HepG2 (cell line): Measurements from ENCODE around the gene GLE1. TPM values are rescaled to one million over a fixed set of nuclear protein-coding genes. Genes with fewer than 3 reads are reported as not detected.

Experiments used
- AHDC1 ChIP-seq: sonication (generic); formaldehyde crosslinking; IDR thresholded peaks from 2 replicates; pipeline ENCODE4 v1.5.1; 2020; ENCODE audit warnings: mild to moderate bottlenecking, missing genetic modification reagents, borderline replicate concordance
- CENPT ChIP-seq: sonication (generic); formaldehyde crosslinking; IDR thresholded peaks from 2 replicates; pipeline ENCODE4 v1.8.0; 2022; ENCODE audit warnings: low read depth, mild to moderate bottlenecking, moderate library complexity, missing genetic modification reagents
- CENPX ChIP-seq: sonication (generic); formaldehyde crosslinking; IDR thresholded peaks from 2 replicates; pipeline ENCODE4 v1.9.0; 2021; ENCODE audit warnings: mild to moderate bottlenecking, missing genetic modification reagents, moderate library complexity
- FOXJ3 ChIP-seq: sonication (generic); formaldehyde crosslinking; IDR thresholded peaks from 2 replicates; pipeline ENCODE4 v1.4.0; 2020; ENCODE audit warnings: missing genetic modification reagents, mild to moderate bottlenecking, borderline replicate concordance
- HNRNPH1 ChIP-seq: fragments of 200-400 bp; formaldehyde crosslinking; optimal IDR thresholded peaks from 2 replicates; pipeline ENCODE3; 2017; ENCODE audit warnings: mild to moderate bottlenecking, low read depth, low read length
- JDP2 ChIP-seq: sonication (generic); formaldehyde crosslinking; IDR thresholded peaks from 2 replicates; pipeline ENCODE4 v1.8.1; 2022; ENCODE audit warnings: missing genetic modification reagents, borderline replicate concordance
- MLLT10 ChIP-seq: sonication (generic); formaldehyde crosslinking; IDR thresholded peaks from 2 replicates; pipeline ENCODE4 v1.4.0; 2020; ENCODE audit warnings: missing genetic modification reagents
- NCOA2 ChIP-seq: sonication (generic); formaldehyde crosslinking; IDR thresholded peaks from 2 replicates; pipeline ENCODE4 v1.8.0; 2022; ENCODE audit warnings: inconsistent platforms
- NPAS2 ChIP-seq: sonication (generic); formaldehyde crosslinking; IDR thresholded peaks from 2 replicates; pipeline ENCODE4 v1.8.0; 2022; ENCODE audit warnings: mild to moderate bottlenecking, missing genetic modification reagents, borderline replicate concordance
- NR3C1 ChIP-seq: sonication (generic); formaldehyde crosslinking; IDR thresholded peaks from 2 replicates; pipeline ENCODE4 v1.4.0; 2020; ENCODE audit warnings: missing genetic modification reagents
- PHF8 ChIP-seq: sonication (generic); formaldehyde crosslinking; IDR thresholded peaks from 2 replicates; pipeline ENCODE4 v1.5.0; 2020; ENCODE audit warnings: missing genetic modification reagents
- PRDM4 ChIP-seq: sonication (generic); formaldehyde crosslinking; IDR thresholded peaks from 2 replicates; pipeline ENCODE4 v1.9.0; 2021; ENCODE audit warnings: missing genetic modification reagents, borderline replicate concordance
- RNF2 ChIP-seq: fragments of 450-650 bp; conservative IDR thresholded peaks from 2 replicates; pipeline ENCODE4 v1.6.1; 2016; ENCODE audit warnings: low read depth
- SIX4 ChIP-seq: sonication (generic); formaldehyde crosslinking; IDR thresholded peaks from 2 replicates; pipeline ENCODE4 v1.4.0; 2020; ENCODE audit warnings: missing genetic modification reagents
- ZIK1 ChIP-seq: sonication (generic); formaldehyde crosslinking; IDR thresholded peaks from 2 replicates; pipeline ENCODE4 v1.5.0; 2020; ENCODE audit warnings: mild to moderate bottlenecking, low read depth, missing genetic modification reagents, borderline replicate concordance
- ZNF510 ChIP-seq: sonication (generic); formaldehyde crosslinking; IDR thresholded peaks from 2 replicates; pipeline ENCODE4 v1.4.0; 2020; ENCODE audit warnings: low read depth, mild to moderate bottlenecking, missing genetic modification reagents
- ZNF674 ChIP-seq: sonication (generic); formaldehyde crosslinking; IDR thresholded peaks from 2 replicates; pipeline ENCODE4 v1.5.0; 2020; ENCODE audit warnings: low read depth, mild to moderate bottlenecking, missing genetic modification reagents
- polyA plus RNA-seq, 8 experiments: library from polyadenylated mRNA; depleted of rRNA in 3 of 8; stranded (reverse) in 7 of 8; unstranded in 1 of 8; fragments of >200 nt; fragmentation: Illumina TruSeq in 4 of 8; extraction: Trizol in 4 of 8; gene quantifications; 2 replicates each; pipeline versions ENCODE4 v1.2.1 to v1.2.3, GENCODE V29; 2011 to 2016; ENCODE audit warnings: low read depth in 4 of 8, missing spikeins in 1 of 8, mixed read lengths in 1 of 8; ENCODE audit not compliant: insufficient read depth in 1 of 8
- total RNA-seq, 5 experiments: library from RNA; depleted of rRNA; stranded (reverse); fragments of >200 nt; fragmentation: Illumina TruSeq; extraction: Trizol; gene quantifications; 2 replicates each; pipeline ENCODE4 v1.2.3, GENCODE V29; 2016; ENCODE audit warnings: low read depth in 1 of 5
- TF ChIP-seq, protein P1 (sequence below): IDR thresholded peaks from 2 replicates; pipeline ENCODE4 v1.6.1; 2016
- TF ChIP-seq, protein P2 (sequence below): sonication (generic); formaldehyde crosslinking; IDR thresholded peaks from 2 replicates; pipeline ENCODE4 v1.5.0; 2020; ENCODE audit warnings: missing genetic modification reagents, mild to moderate bottlenecking, borderline replicate concordance

The GLE1 gene
- total and polyA plus RNA-seq, 2 of the 13 experiments (the other 11 are each of a cell fraction or from before 2014, with no cell fraction given) = 14.7 to 28.8 TPM

GRCh38 chr9:128504485-128505413 is at the start of gene GLE1 (continued):
- no peak; the same call in 1 of the 2 replicates for TF ChIP-seq AHDC1 (CRISPR knock-in tag)
- no peak for TF ChIP-seq ZNF510 (CRISPR knock-in tag)
- TF ChIP-seq PRDM4 (CRISPR knock-in tag) = peak; percentile 17; the same call in 1 of the 2 replicates
- peak; percentile 78; the same call in 1 of the 2 replicates for TF ChIP-seq ZIK1 (CRISPR knock-in tag)
- TF ChIP-seq ZNF674 (CRISPR knock-in tag) = no peak
- TF ChIP-seq SIX4 (CRISPR knock-in tag) = no peak
- no peak for TF ChIP-seq CENPX (CRISPR knock-in tag)
- TF ChIP-seq NCOA2 (CRISPR knock-in tag) = peak; percentile 40; the same call in 1 of the 2 replicates
- TF ChIP-seq JDP2 = no peak
- peak; percentile 70 for TF ChIP-seq FOXJ3 (CRISPR knock-in tag)
- TF ChIP-seq, protein P1, sequence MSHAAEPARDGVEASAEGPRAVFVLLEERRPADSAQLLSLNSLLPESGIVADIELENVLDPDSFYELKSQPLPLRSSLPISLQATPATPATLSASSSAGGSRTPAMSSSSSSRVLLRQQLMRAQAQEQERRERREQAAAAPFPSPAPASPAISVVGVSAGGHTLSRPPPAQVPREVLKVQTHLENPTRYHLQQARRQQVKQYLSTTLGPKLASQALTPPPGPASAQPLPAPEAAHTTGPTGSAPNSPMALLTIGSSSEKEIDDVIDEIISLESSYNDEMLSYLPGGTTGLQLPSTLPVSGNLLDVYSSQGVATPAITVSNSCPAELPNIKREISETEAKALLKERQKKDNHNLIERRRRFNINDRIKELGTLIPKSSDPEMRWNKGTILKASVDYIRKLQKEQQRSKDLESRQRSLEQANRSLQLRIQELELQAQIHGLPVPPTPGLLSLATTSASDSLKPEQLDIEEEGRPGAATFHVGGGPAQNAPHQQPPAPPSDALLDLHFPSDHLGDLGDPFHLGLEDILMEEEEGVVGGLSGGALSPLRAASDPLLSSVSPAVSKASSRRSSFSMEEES (CRISPR knock-in tag) = no peak
- TF ChIP-seq, protein P2, sequence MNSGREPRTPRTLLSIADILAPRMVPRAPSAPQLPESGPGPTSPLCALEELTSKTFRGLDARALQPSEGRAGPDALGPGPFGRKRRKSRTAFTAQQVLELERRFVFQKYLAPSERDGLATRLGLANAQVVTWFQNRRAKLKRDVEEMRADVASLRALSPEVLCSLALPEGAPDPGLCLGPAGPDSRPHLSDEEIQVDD (CRISPR knock-in tag) = peak; percentile 87
- peak; percentile 56; the same call in 1 of the 2 replicates for TF ChIP-seq RNF2
- TF ChIP-seq PHF8 (CRISPR knock-in tag) = peak; percentile 96
- no peak for TF ChIP-seq MLLT10 (CRISPR knock-in tag)
- TF ChIP-seq CENPT = no peak
- no peak for TF ChIP-seq HNRNPH1
- no peak for TF ChIP-seq NPAS2 (CRISPR knock-in tag)
- TF ChIP-seq NR3C1 (CRISPR knock-in tag) = no peak
